IMR-90 (cell line): ENCODE results near the gene MYO1F. TPM values are rescaled to one million over a fixed set of nuclear protein-coding genes. Genes with fewer than 3 reads are reported as not detected.

Experiments used
- ATAC-seq: fragments of 200-7000 bp; cut with Tn5 transposase; 2 replicates; pipeline ENCODE4 v1.9.1; 2020; ENCODE audit warnings: low read depth, mild to moderate bottlenecking, moderate library complexity
- BruUV-seq: library from RNA; stranded (reverse); fragments of 400-500 nt; replicated peaks from 2 replicates; lab custom pipeline; 2021; lab: Mats Ljungman, UMichigan
- CTCF ChIA-PET: fragments of 300-600 bp; formaldehyde crosslinking; extraction: SDS; loops from one replicate; lab custom pipeline; 2021; ENCODE audit warnings: antibody characterized with exemption; lab: Yijun Ruan, JAX
- POLR2A ChIA-PET: fragments of 300-600 bp; sonication (Branson Sonifier 250); formaldehyde crosslinking; loops from one replicate; lab custom pipeline; 2022; ENCODE audit warnings: antibody characterized with exemption; ENCODE audit not compliant: unreplicated experiment; lab: Charles Lee
- DNase-seq: peaks from one replicate; pipeline ENCODE4 v3.0.0; 2013
- H2AFZ ChIP-seq: replicated peaks from 2 replicates; pipeline ENCODE3; 2013; ENCODE audit warnings: low read length, mild to moderate bottlenecking; ENCODE audit not compliant: poor library complexity
- H2AK5ac ChIP-seq: 2 replicates; pipeline ENCODE4 v1.6.1; 2013; ENCODE audit warnings: low read depth, low read length, inconsistent platforms
- H2AK9ac ChIP-seq: replicated peaks from 2 replicates; pipeline ENCODE3; 2013; ENCODE audit warnings: mild to moderate bottlenecking, low read depth, low read length, moderate library complexity; ENCODE audit not compliant: poor library complexity
- H2BK120ac ChIP-seq: 2 replicates; pipeline ENCODE4 v1.6.1; 2013; ENCODE audit warnings: low read depth, low read length, inconsistent platforms
- H2BK15ac ChIP-seq: 3 replicates; pipeline ENCODE4 v1.6.1; 2013; ENCODE audit warnings: low read depth, low read length, inconsistent platforms
- H2BK20ac ChIP-seq: 2 replicates; pipeline ENCODE4 v1.6.1; 2013; ENCODE audit warnings: low read depth, mild to moderate bottlenecking, inconsistent platforms, low read length, moderate library complexity
- H2BK5ac ChIP-seq: 2 replicates; pipeline ENCODE4 v1.6.1; 2013; ENCODE audit warnings: mild to moderate bottlenecking, low read depth, low read length, inconsistent platforms; ENCODE audit not compliant: poor library complexity, severe bottlenecking
- H3K14ac ChIP-seq: replicated peaks from 2 replicates; pipeline ENCODE4 v1.6.1; 2013; ENCODE audit warnings: low read depth, low read length, inconsistent platforms
- H3K18ac ChIP-seq: 2 replicates; pipeline ENCODE4 v1.6.1; 2013; ENCODE audit warnings: low read depth, low read length, control low read depth
- H3K23ac ChIP-seq: 2 replicates; pipeline ENCODE4 v1.6.1; 2013; ENCODE audit warnings: low read depth, low read length, inconsistent platforms
- H3K27ac ChIP-seq: 2 replicates; pipeline ENCODE4 v1.5.1; 2013; ENCODE audit warnings: mild to moderate bottlenecking, control low read depth, low read length; ENCODE audit not compliant: insufficient read depth
- H3K27me3 ChIP-seq: 2 replicates; pipeline ENCODE4 v1.6.1; 2013; ENCODE audit warnings: low read length; ENCODE audit not compliant: control insufficient read depth, insufficient read depth
- H3K36me3 ChIP-seq: 2 replicates; pipeline ENCODE4 v1.6.1; 2013; ENCODE audit warnings: low read length, mixed read lengths; ENCODE audit not compliant: control insufficient read depth, insufficient read depth
- H3K4ac ChIP-seq: 2 replicates; pipeline ENCODE4 v1.6.1; 2013; ENCODE audit warnings: low read depth, low read length, inconsistent platforms
- H3K4me1 ChIP-seq: 2 replicates; pipeline ENCODE4 v1.6.1; 2013; ENCODE audit warnings: low read length, mixed read lengths; ENCODE audit not compliant: control insufficient read depth, insufficient read depth
- H3K4me2 ChIP-seq: 2 replicates; pipeline ENCODE4 v1.6.1; 2013; ENCODE audit warnings: low read depth, mild to moderate bottlenecking, control low read depth, low read length, moderate library complexity
- H3K4me3 ChIP-seq: 2 replicates; pipeline ENCODE4 v1.5.1; 2013; ENCODE audit warnings: low read depth, mild to moderate bottlenecking, control low read depth, low read length, moderate library complexity; ENCODE audit not compliant: insufficient read depth
- H3K56ac ChIP-seq: 2 replicates; pipeline ENCODE4 v1.6.1; 2013; ENCODE audit warnings: low read length, inconsistent platforms; ENCODE audit not compliant: insufficient read depth; ENCODE audit errors: extremely low read depth
- H3K79me1 ChIP-seq, 2 experiments: 2 replicates each; pipeline ENCODE4 v1.6.1; 2013; ENCODE audit warnings: low read length in 2 of 2, inconsistent platforms in 1 of 2, low read depth in 1 of 2
- H3K9ac ChIP-seq: 2 replicates; pipeline ENCODE4 v1.6.1; 2013; ENCODE audit warnings: low read depth, low read length, control low read depth
- H3K9me1 ChIP-seq: 2 replicates; pipeline ENCODE4 v1.6.1; 2013; ENCODE audit warnings: low read length, inconsistent platforms; ENCODE audit not compliant: insufficient read depth
- H3K9me3 ChIP-seq: 2 replicates; pipeline ENCODE4 v1.6.1; 2013; ENCODE audit warnings: low read length; ENCODE audit not compliant: control insufficient read depth, insufficient read depth
- H4K20me1 ChIP-seq: 2 replicates; pipeline ENCODE4 v1.6.1; 2013; ENCODE audit warnings: low read length, inconsistent platforms; ENCODE audit not compliant: insufficient read depth
- H4K5ac ChIP-seq: 2 replicates; pipeline ENCODE4 v1.6.1; 2013; ENCODE audit warnings: mild to moderate bottlenecking, low read depth, low read length, control low read depth
- H4K8ac ChIP-seq, 2 experiments: 2 replicates each; pipeline ENCODE4 v1.6.1; 2013; ENCODE audit warnings: low read depth in 2 of 2, low read length in 2 of 2, control low read depth in 1 of 2, inconsistent platforms in 1 of 2
- H4K91ac ChIP-seq: 2 replicates; pipeline ENCODE4 v1.6.1; 2013; ENCODE audit warnings: low read depth, low read length, inconsistent platforms; ENCODE audit not compliant: insufficient read depth
- FOS ChIP-seq: fragments of 150-350 bp; IDR thresholded peaks from 2 replicates; pipeline ENCODE4 v1.6.1; 2016; ENCODE audit warnings: low read depth, low read length
- MAFK ChIP-seq: IDR thresholded peaks from 2 replicates; pipeline ENCODE4 v1.6.1; 2012; ENCODE audit warnings: low read depth, low read length, improper control_type of control experiment
- NFE2L2 ChIP-seq: fragments of 150-350 bp; IDR thresholded peaks from 2 replicates; pipeline ENCODE4 v1.6.1; 2016; ENCODE audit warnings: low read depth, mild to moderate bottlenecking, low read length
- WGBS, 2 experiments: methylation state at CpG; one replicate each; pipeline versions ENCODE4 v1.1.5 to v1.1.7; 2013; ENCODE audit warnings: missing lambda C conversion rate in 2 of 2; ENCODE audit not compliant: insufficient read length in 1 of 2; ENCODE audit errors: extremely low coverage in 2 of 2; 5-methylcytosine and 5-hydroxymethylcytosine counted together
- dilution Hi-C: fragments of 300-500 bp; cut with HindIII; formaldehyde crosslinking; loops from one replicate; pipeline ENCODE4 v1.14.3; 2018; ENCODE audit warnings: low sequenced_read_pairs; ENCODE audit not compliant: unreplicated experiment
- in situ Hi-C: fragments of 300-500 bp; cut with MboI; formaldehyde crosslinking; loops from 3 replicates; pipeline ENCODE4 v1.14.3; 2019; ENCODE audit warnings: low sequenced_read_pairs, inconsistent platforms, mixed read lengths
- intact Hi-C: fragments of 100-400 bp; cut with micrococcal nuclease; formaldehyde crosslinking; loops from 2 replicates; pipeline ENCODE4 v1.10.0; 2022
- polyA plus RNA-seq, 3 experiments: library from polyadenylated mRNA; depleted of rRNA; stranded (reverse); fragments of >200 nt; gene quantifications; 2 replicates each; pipeline ENCODE4 v1.2.3, GENCODE V29; 2012; ENCODE audit warnings: low replicate concordance in 1 of 3
- total RNA-seq: library from RNA; depleted of rRNA; stranded (reverse); fragments of >200 nt; gene quantifications from 2 replicates; pipeline ENCODE4 v1.2.3, GENCODE V29; 2012
- TF ChIP-seq, protein P1 (sequence below): conservative IDR thresholded peaks from 2 replicates; pipeline ENCODE4 v1.5.1; 2012; ENCODE audit warnings: mild to moderate bottlenecking, low read depth, low read length, improper control_type of control experiment
- TF ChIP-seq, protein P2 (sequence below): fragments of 150-350 bp; IDR thresholded peaks from 2 replicates; pipeline ENCODE4 v1.6.1; 2017; ENCODE audit warnings: mild to moderate bottlenecking, antibody characterized with exemption, low read length, low read depth

MYO1F gene
- total and polyA plus RNA-seq, 2 of the 4 experiments (the other 2 are of a cell fraction), result 0.14 to 0.18 TPM

DNA sequence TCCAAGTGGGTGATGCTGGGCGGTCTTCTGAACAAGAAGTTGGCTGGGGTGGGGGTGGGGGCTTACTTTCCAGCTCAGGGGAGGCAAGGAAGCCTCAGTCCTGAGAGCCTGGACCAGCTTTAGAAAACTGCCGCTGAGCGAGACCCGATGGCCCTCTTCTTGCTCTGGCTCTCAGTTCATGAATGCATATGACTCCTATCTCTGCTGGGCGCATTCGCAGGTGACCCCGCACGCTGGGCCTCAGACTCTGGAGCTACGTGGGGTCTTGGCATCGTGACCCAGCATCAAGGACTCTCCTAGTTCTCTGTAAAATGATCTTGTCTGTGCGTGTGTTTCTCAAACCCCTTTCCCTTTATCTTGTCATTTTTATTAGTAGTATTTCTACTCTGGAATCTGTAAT, 94.5 kb downstream of the MYO1F start:
- no peak overlapping the region for H2BK20ac ChIP-seq
- H4K91ac ChIP-seq, result no peak overlapping the region
- no peak overlapping the region for H3K18ac ChIP-seq
- peaks cover 18% of the 10 kb centered on the region for H3K9me1 ChIP-seq
- no peak overlapping the region for H2AK5ac ChIP-seq
- H3K4me2 ChIP-seq, result no peak overlapping the region
- H3K9me3 ChIP-seq, result no peaks in the 10 kb centered on the region
- no peak overlapping the region for H2BK5ac ChIP-seq
- no peak overlapping the region for H3K4me3 ChIP-seq
- H3K4me1 ChIP-seq, result peaks cover 3% of the 10 kb centered on the region
- DNase-seq (no peak), ATAC-seq (no peak)
- no peak overlapping the region for H3K4ac ChIP-seq
- POLR2A ChIA-PET, result no interaction called here
- TF ChIP-seq, protein P1, sequence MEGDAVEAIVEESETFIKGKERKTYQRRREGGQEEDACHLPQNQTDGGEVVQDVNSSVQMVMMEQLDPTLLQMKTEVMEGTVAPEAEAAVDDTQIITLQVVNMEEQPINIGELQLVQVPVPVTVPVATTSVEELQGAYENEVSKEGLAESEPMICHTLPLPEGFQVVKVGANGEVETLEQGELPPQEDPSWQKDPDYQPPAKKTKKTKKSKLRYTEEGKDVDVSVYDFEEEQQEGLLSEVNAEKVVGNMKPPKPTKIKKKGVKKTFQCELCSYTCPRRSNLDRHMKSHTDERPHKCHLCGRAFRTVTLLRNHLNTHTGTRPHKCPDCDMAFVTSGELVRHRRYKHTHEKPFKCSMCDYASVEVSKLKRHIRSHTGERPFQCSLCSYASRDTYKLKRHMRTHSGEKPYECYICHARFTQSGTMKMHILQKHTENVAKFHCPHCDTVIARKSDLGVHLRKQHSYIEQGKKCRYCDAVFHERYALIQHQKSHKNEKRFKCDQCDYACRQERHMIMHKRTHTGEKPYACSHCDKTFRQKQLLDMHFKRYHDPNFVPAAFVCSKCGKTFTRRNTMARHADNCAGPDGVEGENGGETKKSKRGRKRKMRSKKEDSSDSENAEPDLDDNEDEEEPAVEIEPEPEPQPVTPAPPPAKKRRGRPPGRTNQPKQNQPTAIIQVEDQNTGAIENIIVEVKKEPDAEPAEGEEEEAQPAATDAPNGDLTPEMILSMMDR, result no peak
- TF ChIP-seq MAFK, result no peak
- TF ChIP-seq FOS, result no peak
- TF ChIP-seq NFE2L2, result no peak
- TF ChIP-seq, protein P2, sequence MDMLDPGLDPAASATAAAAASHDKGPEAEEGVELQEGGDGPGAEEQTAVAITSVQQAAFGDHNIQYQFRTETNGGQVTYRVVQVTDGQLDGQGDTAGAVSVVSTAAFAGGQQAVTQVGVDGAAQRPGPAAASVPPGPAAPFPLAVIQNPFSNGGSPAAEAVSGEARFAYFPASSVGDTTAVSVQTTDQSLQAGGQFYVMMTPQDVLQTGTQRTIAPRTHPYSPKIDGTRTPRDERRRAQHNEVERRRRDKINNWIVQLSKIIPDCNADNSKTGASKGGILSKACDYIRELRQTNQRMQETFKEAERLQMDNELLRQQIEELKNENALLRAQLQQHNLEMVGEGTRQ, result no peak
- H3K56ac ChIP-seq, result no peak overlapping the region
- intact Hi-C loops, result no loop called here
- CTCF ChIA-PET, result no interaction called here
- in situ Hi-C loops, result no loop called here
- no peak overlapping the region for H3K27ac ChIP-seq
- H4K8ac ChIP-seq, result no peak overlapping the region
- H3K14ac ChIP-seq, result no peak overlapping the region
- peaks cover 33 to 87% of the 10 kb centered on the region in 2 experiments for H3K79me1 ChIP-seq
- H3K36me3 ChIP-seq, result peaks cover 63% of the 10 kb centered on the region
- H3K27me3 ChIP-seq, result no peaks in the 10 kb centered on the region
- no peak overlapping the region for H3K23ac ChIP-seq
- no peak overlapping the region for H4K5ac ChIP-seq
- H2AK9ac ChIP-seq, result no peak overlapping the region
- dilution Hi-C loops, result no loop called here
- H2BK120ac ChIP-seq, result no peak overlapping the region
- WGBS, 2 experiments, result 91% methylated on average over 1 of the region's 11 CpGs; no CpG with 5 or more reads in 1 of the 2 experiments
- no peak overlapping the region for H3K9ac ChIP-seq
- BruUV-seq, result no TSS peak
- H2AFZ ChIP-seq, result no peak overlapping the region
- peaks cover 83% of the 10 kb centered on the region for H4K20me1 ChIP-seq
- no peak overlapping the region for H2BK15ac ChIP-seq
